Myocyte (in vitro differentiated cells): ENCODE results near the gene MRPL41. TPM values are rescaled to one million over a fixed set of nuclear protein-coding genes. Genes with fewer than 3 reads are reported as not detected.
"Not testable (repeated sequence)": the region's sequence is repeated elsewhere in the genome, so short reads cannot be mapped to it uniquely, and the experiment has no call there.

Experiments used
- DNase-seq: peaks from one replicate; pipeline ENCODE4 v3.0.0-alpha.2; 2012; ENCODE audit warnings: low read depth
- polyA plus RNA-seq: library from polyadenylated mRNA; unstranded; fragments of >200 nt; gene quantifications from one replicate; pipeline ENCODE4 v1.2.1, GENCODE V29; 2012; ENCODE audit warnings: missing spikeins
- total RNA-seq: library from RNA; depleted of rRNA; stranded (reverse); fragments of >200 nt; gene quantifications from 2 replicates; pipeline ENCODE4 v1.2.3, GENCODE V29; 2014

The MRPL41 gene
- total RNA-seq: 64.9 and 75.1 TPM in 2 replicates
- polyA plus RNA-seq: 73.4 TPM

GRCh38 chr9:137551264-137552021 is at the start of gene MRPL41:
Gene MRPL41, plus strand, starts transcription at chr9:137551879. Its CDS starts 203 bp downstream, at chr9:137552082.
- peak; percentile 88 for DNase-seq

GRCh38 chr9:137502008-137502911 is 49.4 kb upstream of the MRPL41 start:
- no peak for DNase-seq

GRCh38 chr9:137504432-137504777 is 47.3 kb upstream of the MRPL41 start:
- no peak for DNase-seq

- no peak for DNase-seq
Measured at GRCh38 chr9:137505421-137506140, 46.1 kb upstream of the MRPL41 start.

GRCh38 chr9:137506274-137506673 is 45.4 kb upstream of the MRPL41 start:
- DNase-seq: no peak

- DNase-seq: no peak
Measured at GRCh38 chr9:137506702-137507171, 44.9 kb upstream of the MRPL41 start.

- DNase-seq: no peak
Measured at GRCh38 chr9:137509198-137509597, 42.5 kb upstream of the MRPL41 start.

- DNase-seq: not testable (repeated sequence)
Measured at GRCh38 chr9:137511126-137511525, 40.6 kb upstream of the MRPL41 start.

GRCh38 chr9:137511758-137512463 is 39.8 kb upstream of the MRPL41 start:
- no peak for DNase-seq

GRCh38 chr9:137513136-137513535 is 38.5 kb upstream of the MRPL41 start:
- not testable (repeated sequence) for DNase-seq

GRCh38 chr9:137513801-137514570 is 37.7 kb upstream of the MRPL41 start:
- DNase-seq: not testable (repeated sequence)

- DNase-seq: no peak
Measured at GRCh38 chr9:137514691-137515337, 36.9 kb upstream of the MRPL41 start.

GRCh38 chr9:137515338-137515724 is 36.3 kb upstream of the MRPL41 start:
- no peak for DNase-seq

- DNase-seq: peak; percentile 33
Measured at GRCh38 chr9:137516144-137516917, 35.3 kb upstream of the MRPL41 start.

GRCh38 chr9:137518661-137519459 is 32.8 kb upstream of the MRPL41 start:
- not testable (repeated sequence) for DNase-seq

- no peak for DNase-seq
Measured at GRCh38 chr9:137519553-137519952, 32.1 kb upstream of the MRPL41 start.

- no peak for DNase-seq
Measured at GRCh38 chr9:137520614-137521404, 30.9 kb upstream of the MRPL41 start.
